Choroid plexus epithelial cell (primary cell): ENCODE data around the gene TBCD.
A peak's percentile ranks its signal among the peaks of the same experiment; 100 is the strongest.

Experiments used
- DNase-seq: peaks from one replicate; pipeline ENCODE4 v3.0.0-alpha.2; 2010; ENCODE audit warnings: low read depth
- H3K4me3 ChIP-seq: 2 replicates; pipeline ENCODE4 v1.5.1; 2011; ENCODE audit warnings: low read depth, mild to moderate bottlenecking, control low read depth, low read length, moderate library complexity
- TF ChIP-seq, protein P1 (sequence below): conservative IDR thresholded peaks from 2 replicates; pipeline ENCODE4 v1.5.1; 2011; ENCODE audit warnings: low read depth, mild to moderate bottlenecking, control low read depth, inconsistent platforms, low read length, moderate library complexity

TBCD gene

DNA sequence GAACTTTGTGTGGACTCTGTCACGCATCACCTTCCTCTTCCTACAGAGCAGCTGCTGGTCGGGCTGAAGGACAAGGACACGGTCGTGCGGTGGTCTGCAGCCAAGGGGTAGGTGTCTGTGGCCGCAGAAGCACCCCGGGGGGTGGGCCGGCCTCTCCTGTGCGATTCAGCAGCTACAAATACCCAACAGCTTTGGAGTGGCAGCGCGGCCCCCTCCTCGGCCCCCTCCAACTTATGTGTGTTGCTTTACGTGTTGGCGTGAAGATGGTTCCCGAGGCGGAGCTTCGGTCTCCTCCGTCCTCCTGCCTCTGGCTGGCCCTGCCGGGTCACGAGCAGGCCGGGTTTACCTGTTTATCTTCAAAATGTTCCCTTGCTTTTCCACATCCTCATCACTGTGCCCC lies 55.7 kb downstream of the TBCD start:
- TF ChIP-seq, protein P1, sequence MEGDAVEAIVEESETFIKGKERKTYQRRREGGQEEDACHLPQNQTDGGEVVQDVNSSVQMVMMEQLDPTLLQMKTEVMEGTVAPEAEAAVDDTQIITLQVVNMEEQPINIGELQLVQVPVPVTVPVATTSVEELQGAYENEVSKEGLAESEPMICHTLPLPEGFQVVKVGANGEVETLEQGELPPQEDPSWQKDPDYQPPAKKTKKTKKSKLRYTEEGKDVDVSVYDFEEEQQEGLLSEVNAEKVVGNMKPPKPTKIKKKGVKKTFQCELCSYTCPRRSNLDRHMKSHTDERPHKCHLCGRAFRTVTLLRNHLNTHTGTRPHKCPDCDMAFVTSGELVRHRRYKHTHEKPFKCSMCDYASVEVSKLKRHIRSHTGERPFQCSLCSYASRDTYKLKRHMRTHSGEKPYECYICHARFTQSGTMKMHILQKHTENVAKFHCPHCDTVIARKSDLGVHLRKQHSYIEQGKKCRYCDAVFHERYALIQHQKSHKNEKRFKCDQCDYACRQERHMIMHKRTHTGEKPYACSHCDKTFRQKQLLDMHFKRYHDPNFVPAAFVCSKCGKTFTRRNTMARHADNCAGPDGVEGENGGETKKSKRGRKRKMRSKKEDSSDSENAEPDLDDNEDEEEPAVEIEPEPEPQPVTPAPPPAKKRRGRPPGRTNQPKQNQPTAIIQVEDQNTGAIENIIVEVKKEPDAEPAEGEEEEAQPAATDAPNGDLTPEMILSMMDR: no peak
- no peak overlapping the region for H3K4me3 ChIP-seq
- DNase-seq: no peak

DNA sequence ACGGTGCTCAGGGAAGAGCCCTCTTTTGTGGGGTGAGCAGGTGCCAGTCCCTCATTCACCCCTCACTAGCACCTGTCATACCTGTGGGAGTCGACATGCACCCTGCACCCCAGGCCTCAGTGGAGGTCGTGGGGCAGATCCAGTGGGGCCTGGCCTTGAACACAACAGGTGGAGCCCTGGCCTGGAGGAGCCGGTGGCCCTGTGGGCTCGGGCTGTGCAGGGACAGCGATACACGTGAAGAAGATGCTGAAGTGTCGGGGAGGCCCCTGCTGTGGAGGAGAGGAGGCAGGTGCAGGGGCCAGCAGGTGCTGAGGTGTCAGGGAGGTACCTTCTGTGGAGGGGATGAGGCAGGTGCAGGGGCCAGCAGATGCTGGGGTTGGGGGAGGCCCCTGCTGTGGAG lies 56.1 kb downstream of the TBCD start:
- TF ChIP-seq, protein P1: no peak
- DNase-seq: no peak
- H3K4me3 ChIP-seq: no peak overlapping the region

DNA sequence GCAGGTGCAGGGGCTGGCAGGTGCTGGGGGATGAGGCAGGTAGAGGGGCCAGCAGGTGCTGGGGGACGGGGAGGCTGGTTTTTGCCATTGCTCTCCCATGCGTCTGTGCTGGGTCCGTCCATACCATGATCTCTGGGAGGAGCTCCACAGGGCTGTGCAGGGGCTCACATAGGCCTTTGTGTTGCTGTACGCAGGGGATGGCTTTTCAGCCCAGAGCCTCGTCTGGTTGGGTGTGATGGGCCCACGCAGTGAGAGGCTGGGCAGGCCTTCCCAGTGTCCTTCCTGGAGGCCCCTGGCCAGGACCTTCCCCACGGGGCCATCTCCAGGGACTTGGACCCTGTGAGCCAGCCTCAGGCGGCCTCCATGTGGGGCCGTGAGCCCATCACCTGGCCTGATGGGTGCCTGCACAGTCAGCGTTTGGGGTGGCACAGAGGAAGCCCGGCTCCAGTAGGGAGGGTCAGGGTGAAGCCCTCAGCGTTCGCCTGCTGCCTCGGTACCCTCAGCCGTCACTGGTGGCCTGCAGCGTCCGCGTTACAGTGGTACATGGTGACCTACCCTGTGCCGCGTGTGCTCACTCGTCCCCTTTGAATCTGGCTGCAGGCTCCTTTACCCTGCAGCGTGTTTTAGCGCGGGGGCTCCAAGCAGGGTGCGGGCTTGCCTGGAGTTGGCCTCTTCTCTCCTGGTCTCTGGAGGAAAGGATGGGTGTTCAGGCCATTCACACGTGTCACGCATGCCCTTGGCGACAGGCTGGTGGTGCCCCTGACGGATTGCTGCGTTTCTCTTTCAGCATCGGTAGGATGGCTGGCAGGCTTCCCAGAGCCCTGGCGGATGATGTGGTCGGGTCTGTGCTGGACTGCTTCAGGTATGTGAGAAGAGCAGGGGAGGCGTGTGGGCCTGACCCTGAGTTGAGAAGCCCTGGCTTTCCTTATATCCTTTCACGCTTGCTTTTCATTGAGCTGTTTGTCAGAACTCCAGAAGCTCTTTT lies 57.3 kb downstream of the TBCD start:
- TF ChIP-seq, protein P1: no peak
- H3K4me3 ChIP-seq: no peak overlapping the region

DNA sequence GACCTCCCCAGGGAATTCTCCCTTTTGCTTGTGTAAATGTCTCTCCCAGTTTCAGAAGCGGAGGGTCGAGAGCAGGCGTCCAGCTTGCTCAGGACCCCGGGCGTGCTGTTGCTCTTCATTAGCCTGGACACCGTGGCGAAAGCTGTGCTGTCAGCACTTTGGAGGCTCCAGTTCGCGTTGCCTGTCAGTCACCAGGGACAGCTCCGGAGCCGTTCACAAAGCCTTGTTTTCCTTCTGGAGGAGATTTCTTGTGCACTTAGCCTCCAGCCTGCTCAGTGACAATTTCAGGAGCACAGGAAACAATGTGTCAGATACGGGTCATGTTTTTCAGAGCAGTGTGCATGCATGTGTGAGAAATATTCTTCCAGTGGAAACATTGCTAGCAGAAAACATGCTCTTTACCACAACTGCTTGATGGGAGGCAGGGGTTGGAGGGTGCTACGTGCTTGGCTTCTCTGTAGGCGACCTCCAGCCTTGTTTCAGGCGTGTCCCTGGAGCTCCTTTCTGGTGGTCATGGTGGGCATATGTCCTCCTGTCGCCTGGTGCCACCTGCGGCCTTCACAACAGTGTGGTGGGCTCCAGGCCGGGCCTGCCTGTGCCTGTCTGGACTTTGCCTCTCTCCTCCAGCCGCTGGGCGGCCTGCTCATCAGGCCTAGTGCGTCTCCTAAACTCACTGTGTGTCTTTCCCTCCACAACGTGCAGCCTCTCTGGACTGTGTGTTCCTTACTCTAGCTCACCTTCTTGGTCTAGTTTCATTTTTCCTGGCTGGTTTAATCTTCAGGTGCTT lies 59.0 kb downstream of the TBCD start:
- DNase-seq: no peak
- TF ChIP-seq, protein P1: no peak
- H3K4me3 ChIP-seq: no peak overlapping the region

More for the DNA sequence above, 57.3 kb downstream of the TBCD start:
- peak; percentile 43 for DNase-seq

DNA sequence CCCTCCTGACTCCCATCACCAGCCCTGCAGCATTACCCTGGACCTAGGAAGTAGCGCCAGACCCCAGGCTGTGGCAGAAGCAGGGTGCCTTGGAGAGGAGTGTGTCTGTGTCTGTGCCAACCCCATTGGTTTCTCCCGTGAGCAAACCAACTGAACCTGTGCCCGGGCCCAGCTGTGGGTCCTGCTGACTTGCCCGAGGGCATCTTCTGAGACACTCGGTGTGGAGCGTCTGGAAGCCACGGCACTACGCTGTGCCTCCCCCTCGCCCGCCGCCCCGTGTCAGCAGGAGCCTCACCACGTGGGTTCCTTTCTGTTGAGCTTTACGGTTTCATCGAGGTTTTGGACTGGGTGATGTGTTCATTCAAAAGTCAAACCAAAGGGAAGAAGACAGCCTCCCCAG lies 60.2 kb downstream of the TBCD start:
- TF ChIP-seq, protein P1: no peak
- no peak overlapping the region for H3K4me3 ChIP-seq
- no peak for DNase-seq

DNA sequence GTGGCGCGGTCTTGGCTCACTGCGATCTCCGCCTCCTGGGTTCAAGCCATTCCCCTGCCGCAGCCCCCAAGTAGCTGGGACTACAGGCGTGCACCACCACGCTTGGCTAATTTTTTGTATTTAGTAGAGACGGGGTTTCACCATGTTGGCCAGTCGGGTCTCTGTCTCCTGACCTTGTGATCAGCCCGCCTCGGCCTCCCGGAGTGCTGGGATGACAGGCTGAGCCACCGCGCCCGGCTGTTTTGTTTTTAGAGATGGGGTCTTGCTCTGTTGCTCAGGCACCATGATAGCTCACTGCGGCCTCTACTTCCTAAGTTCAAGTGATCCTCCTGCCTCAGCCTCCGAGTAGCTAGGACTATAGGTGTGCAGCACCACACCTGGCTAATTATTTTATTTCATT lies 60.7 kb downstream of the TBCD start:
- no peak overlapping the region for H3K4me3 ChIP-seq
- TF ChIP-seq, protein P1: no peak
- no peak for DNase-seq
